Gastroesophageal sphincter (tissue), 3 donors: ENCODE measurements around the gene LHB.

Experiments used
- CTCF ChIP-seq, 4 experiments: fragments of 200-600 bp in 2 of 4; fragments of 450-650 bp in 2 of 4; sonication (generic) in 1 of 4; IDR thresholded peaks; one replicate each; pipeline ENCODE4 v1.5.1; 2017 to 2019; ENCODE audit warnings: antibody characterized with exemption in 4 of 4, mild to moderate bottlenecking in 2 of 4, moderate library complexity in 2 of 4
- EP300 ChIP-seq: sonication (generic); formaldehyde crosslinking; IDR thresholded peaks from one replicate; pipeline ENCODE4 v1.6.1; 2017; ENCODE audit warnings: antibody characterized with exemption, mild to moderate bottlenecking
- POLR2A ChIP-seq, 2 donors: fragments of 450-650 bp; IDR thresholded peaks; one replicate each; pipeline ENCODE4 v1.6.1; 2017; ENCODE audit warnings: antibody characterized with exemption in 2 of 2, mild to moderate bottlenecking in 2 of 2, moderate library complexity in 1 of 2
- POLR2AphosphoS5 ChIP-seq: sonication (generic); formaldehyde crosslinking; IDR thresholded peaks from one replicate; pipeline ENCODE4 v1.6.1; 2017; ENCODE audit warnings: antibody characterized with exemption

DNA sequence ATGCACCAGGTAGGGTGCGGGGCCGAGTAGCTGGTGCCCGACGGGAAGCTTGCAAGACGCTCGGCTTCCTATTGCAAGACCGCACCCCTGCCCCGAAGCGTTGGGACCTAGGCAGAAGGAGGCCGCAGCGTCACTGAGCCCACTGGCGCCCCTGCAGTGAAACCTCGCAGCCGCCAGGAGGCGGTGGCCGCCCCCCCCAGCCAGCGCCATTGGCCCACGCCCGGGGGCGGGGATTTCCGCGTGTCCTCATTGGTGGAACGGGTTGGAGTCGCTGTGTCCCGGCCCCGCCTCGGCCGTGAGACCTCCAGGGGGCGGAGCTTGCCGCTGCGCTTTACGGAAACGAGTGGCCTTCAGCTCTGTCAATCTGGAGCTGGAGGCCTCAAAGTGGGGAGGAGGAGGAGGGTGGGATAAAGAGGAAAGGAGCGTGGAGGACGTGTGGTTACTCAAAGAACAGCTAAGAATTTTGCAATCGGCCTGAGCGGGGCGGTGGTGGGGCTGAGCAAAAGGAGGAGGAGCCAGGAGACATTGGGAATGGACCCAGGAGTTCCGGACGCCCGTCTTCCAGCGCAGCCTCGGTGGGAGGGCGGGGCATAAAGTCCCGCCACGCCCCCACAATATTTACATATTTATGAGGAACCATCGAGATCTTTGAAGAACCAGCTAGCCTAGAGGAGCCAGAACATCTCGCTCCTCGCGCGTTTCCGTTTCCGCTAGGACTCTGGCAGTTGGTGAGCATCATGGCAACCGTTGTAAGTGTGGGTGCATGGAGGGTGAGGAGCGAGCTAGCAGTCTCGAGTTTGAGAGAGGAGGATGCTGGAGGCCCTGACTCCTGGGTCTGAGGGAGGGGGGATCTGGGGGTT is 23.5 kb downstream of the LHB start, which contains the start of the genes GYS1 and RUVBL2:
- TF ChIP-seq POLR2A (IDR thresholded peaks at IDR 0.05) = peak; percentile 97
- peak in 3 of 4 experiments; percentile 96 to 100 (median 99) for TF ChIP-seq CTCF (IDR thresholded peaks at IDR 0.05)
- TF ChIP-seq POLR2AphosphoS5 = peak; percentile 98
- no peak for TF ChIP-seq EP300
